ENCODE data around the gene OXT.
"Not testable (repeated sequence)": the region's sequence is repeated elsewhere in the genome, so short reads cannot be mapped to it uniquely, and the experiment has no call there.

OXT gene

GRCh38 chr20:3047486-3048419, 23.7 kb upstream of the OXT start:
- ATAC-seq (no peak), DNase-seq (no peak)

GRCh38 chr20:3051385-3052019, 19.9 kb upstream of the OXT start:
- no peak for DNase-seq
- no peak for ATAC-seq

GRCh38 chr20:3059489-3059888, 11.9 kb upstream of the OXT start:
- DNase-seq (no peak), ATAC-seq (no peak)

GRCh38 chr20:3064119-3064518, 7.3 kb upstream of the OXT start:
- not testable (repeated sequence) for ATAC-seq, DNase-seq

- DNase-seq (no peak), ATAC-seq (no peak)
Observed at GRCh38 chr20:3067139-3068014, 4.0 kb upstream of the OXT start.

GRCh38 chr20:3068075-3068474, 3.3 kb upstream of the OXT start:
- no peak for ATAC-seq
- no peak for DNase-seq

- no peak for ATAC-seq
- DNase-seq = no peak
Observed at GRCh38 chr20:3068986-3069900, 2.2 kb upstream of the OXT start.

GRCh38 chr20:3070725-3071124, 695 bp upstream of the OXT start:
- DNase-seq = no peak
- ATAC-seq = no peak

- no peak for ATAC-seq
- no peak for DNase-seq
Observed at GRCh38 chr20:3071266-3071609, 182 bp upstream of the OXT start.

- DNase-seq = no peak
- ATAC-seq = no peak
Observed at GRCh38 chr20:3072530-3073250, 1.3 kb downstream of the OXT start.

- not testable (repeated sequence) for ATAC-seq, DNase-seq
Observed at GRCh38 chr20:3073251-3073643, 1.8 kb downstream of the OXT start.

GRCh38 chr20:3074812-3075211, 3.4 kb downstream of the OXT start:
- no peak for ATAC-seq
- no peak for DNase-seq

GRCh38 chr20:3075315-3075714, 3.9 kb downstream of the OXT start:
- ATAC-seq, DNase-seq: not testable (repeated sequence)

GRCh38 chr20:3077618-3078134, 6.3 kb downstream of the OXT start:
- DNase-seq = no peak
- ATAC-seq = peak; percentile 45

- DNase-seq (no peak), ATAC-seq (no peak)
Observed at GRCh38 chr20:3080939-3081388, 9.5 kb downstream of the OXT start.

- ATAC-seq (no peak), DNase-seq (no peak)
Observed at GRCh38 chr20:3081641-3082040, 10.2 kb downstream of the OXT start.

GRCh38 chr20:3082306-3082951, 11.0 kb downstream of the OXT start:
- ATAC-seq = peak; percentile 9
- no peak for DNase-seq

- DNase-seq (no peak), ATAC-seq (peak; percentile 9)
Observed at GRCh38 chr20:3082955-3083952, 11.8 kb downstream of the OXT start.

All from stimulated activated naive CD8-positive, alpha-beta T cell treated with anti-CD3 and anti-CD28 coated beads, Interleukin-15, Interleukin-2, amounts not matched to agents 100 U/mL and 50 U/mL, for 24 hours (primary cell).